ENCODE results near the gene NIPA2. TPM values are rescaled to one million over a fixed set of nuclear protein-coding genes. Genes with fewer than 3 reads are reported as not detected.

The NIPA2 gene
- total RNA-seq, 4 donors from 2014 or later = 14.7 to 78.6 (median 50.4) TPM

DNA sequence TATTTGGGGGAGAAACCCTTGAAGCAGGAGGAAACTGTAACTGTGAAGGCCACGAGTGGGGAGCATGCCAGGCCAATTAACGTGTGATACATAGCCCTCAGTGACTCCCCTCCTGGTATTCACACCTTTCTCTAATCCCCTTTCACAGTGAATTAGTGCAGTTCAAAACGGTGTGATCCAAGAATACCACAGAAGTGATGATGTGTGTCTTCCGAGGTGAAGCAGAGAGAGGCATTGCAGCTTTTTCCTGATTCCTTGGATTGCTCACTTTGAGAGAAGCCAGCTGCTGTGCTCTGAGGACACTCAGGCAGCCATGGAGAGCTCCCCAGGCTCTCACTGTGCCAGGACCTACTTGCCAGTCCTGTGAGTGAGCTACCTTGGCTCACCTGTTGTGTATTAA, 17.3 kb downstream of the NIPA2 start:
- 76% methylated on average over 4 of the region's 4 CpGs; no CpG with 5 or more reads in 1 of the 2 donors for WGBS, 2 donors (ENCODE audit: low coverage in 1 of 2)
- no peaks in the 10 kb centered on the region for H3K27me3 ChIP-seq
- no peak overlapping the region for H3K27ac ChIP-seq
- intact Hi-C loops (cut with DNase I; ENCODE audit: low total_unique reads) (no loop called here), in situ Hi-C loops (cut with MboI; ENCODE audit: low pct_ligation_motif_present in 1 of 4, low pct_unique_long_range_greater_than_20kb in 1 of 4, low sequenced_read_pairs in 3 of 4) (no loop called here)
- no peak overlapping the region for H3K4me3 ChIP-seq
- DNase-seq = no peak
- TF ChIP-seq POLR2A (IDR thresholded peaks at IDR 0.05) (no peak), POLR2AphosphoS5 (IDR thresholded peaks at IDR 0.05) (no peak), EP300 (IDR thresholded peaks at IDR 0.05; ENCODE audit: low read depth) (no peak)
- TF ChIP-seq, protein P1, sequence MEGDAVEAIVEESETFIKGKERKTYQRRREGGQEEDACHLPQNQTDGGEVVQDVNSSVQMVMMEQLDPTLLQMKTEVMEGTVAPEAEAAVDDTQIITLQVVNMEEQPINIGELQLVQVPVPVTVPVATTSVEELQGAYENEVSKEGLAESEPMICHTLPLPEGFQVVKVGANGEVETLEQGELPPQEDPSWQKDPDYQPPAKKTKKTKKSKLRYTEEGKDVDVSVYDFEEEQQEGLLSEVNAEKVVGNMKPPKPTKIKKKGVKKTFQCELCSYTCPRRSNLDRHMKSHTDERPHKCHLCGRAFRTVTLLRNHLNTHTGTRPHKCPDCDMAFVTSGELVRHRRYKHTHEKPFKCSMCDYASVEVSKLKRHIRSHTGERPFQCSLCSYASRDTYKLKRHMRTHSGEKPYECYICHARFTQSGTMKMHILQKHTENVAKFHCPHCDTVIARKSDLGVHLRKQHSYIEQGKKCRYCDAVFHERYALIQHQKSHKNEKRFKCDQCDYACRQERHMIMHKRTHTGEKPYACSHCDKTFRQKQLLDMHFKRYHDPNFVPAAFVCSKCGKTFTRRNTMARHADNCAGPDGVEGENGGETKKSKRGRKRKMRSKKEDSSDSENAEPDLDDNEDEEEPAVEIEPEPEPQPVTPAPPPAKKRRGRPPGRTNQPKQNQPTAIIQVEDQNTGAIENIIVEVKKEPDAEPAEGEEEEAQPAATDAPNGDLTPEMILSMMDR (IDR thresholded peaks at IDR 0.05) = no peak
- peaks cover 0 to 78% (median 20%) of the 10 kb centered on the region in 4 donors for H3K36me3 ChIP-seq
- peaks cover 0 to 5% (median 0%) of the 10 kb centered on the region in 4 donors for H3K4me1 ChIP-seq
- H3K9me3 ChIP-seq = no peaks in the 10 kb centered on the region

DNA sequence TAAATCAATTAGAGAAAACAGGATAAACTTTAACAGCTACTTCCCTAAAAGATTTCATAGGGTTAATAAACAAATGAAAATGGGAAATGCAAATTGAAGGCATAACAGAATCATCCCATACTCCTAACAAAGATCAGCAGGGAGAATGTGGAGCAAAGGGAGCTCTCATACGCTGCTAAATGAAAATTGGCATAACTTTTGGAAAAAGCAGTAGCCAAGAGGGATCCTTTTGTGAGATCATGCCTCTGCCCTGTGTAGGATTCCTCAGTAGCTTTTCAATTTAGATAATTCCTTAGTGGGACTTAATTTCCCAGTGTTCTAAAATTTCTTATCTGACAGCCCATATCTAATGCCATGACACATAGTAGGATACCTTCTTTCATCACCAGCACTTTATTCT, 18.2 kb downstream of the NIPA2 start:
- TF ChIP-seq, protein P1 (IDR thresholded peaks at IDR 0.05) = no peak
- TF ChIP-seq POLR2A (IDR thresholded peaks at IDR 0.05) (no peak), POLR2AphosphoS5 (IDR thresholded peaks at IDR 0.05) (no peak), EP300 (IDR thresholded peaks at IDR 0.05; ENCODE audit: low read depth) (no peak)
- no peak for DNase-seq
- Histone ChIP-seq H3K4me1 (peaks cover 0 to 5% (median 0%) of the 10 kb centered on the region in 4 donors), H3K27me3 (no peaks in the 10 kb centered on the region), H3K9me3 (no peaks in the 10 kb centered on the region), H3K36me3 (peaks cover 0 to 77% (median 22%) of the 10 kb centered on the region in 4 donors), H3K27ac (no peak overlapping the region), H3K4me3 (no peak overlapping the region)
- intact Hi-C loops (cut with DNase I; ENCODE audit: low total_unique reads) (no loop called here), in situ Hi-C loops (cut with MboI; ENCODE audit: low pct_ligation_motif_present in 1 of 4, low pct_unique_long_range_greater_than_20kb in 1 of 4, low sequenced_read_pairs in 3 of 4) (no loop called here)
- WGBS, 2 donors (ENCODE audit: low coverage in 1 of 2) = 88% methylated on average over 1 of the region's 1 CpG; no CpG with 5 or more reads in 1 of the 2 donors

DNA sequence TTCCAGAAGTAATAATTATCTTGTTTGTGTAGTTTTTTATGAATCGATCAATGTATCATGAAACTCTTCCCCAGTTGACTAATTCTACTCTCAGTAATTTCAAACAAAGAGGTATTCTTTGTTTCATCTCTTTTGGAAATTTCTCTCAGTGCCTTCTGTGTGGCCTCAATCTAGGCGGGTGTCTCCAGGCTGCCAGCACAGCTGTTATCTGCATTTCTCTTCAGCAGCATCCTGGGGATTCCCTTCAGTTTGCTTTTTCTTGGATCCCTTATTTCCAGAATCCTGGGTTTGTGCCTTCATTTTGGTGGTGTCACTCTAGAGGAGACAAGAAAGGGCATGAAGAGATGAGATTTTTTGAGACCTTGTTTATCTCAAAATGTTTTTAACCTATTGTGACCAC, 22.7 kb downstream of the NIPA2 start:
- Histone ChIP-seq H3K9me3 (no peaks in the 10 kb centered on the region), H3K27me3 (no peaks in the 10 kb centered on the region), H3K4me3 (no peak overlapping the region), H3K36me3 (peaks cover 0 to 58% (median 11%) of the 10 kb centered on the region in 4 donors), H3K27ac (no peak overlapping the region), H3K4me1 (peaks cover 0 to 5% (median 0%) of the 10 kb centered on the region in 4 donors)
- intact Hi-C loops (cut with DNase I; ENCODE audit: low total_unique reads) = no loop called here
- WGBS, 2 donors (ENCODE audit: low coverage in 1 of 2) = 82 to 89% methylated on average over 1 to 2 of the region's 2 CpGs
- no peak for TF ChIP-seq EP300 (IDR thresholded peaks at IDR 0.05; ENCODE audit: low read depth)
- TF ChIP-seq POLR2AphosphoS5 (IDR thresholded peaks at IDR 0.05) = no peak
- TF ChIP-seq, protein P1 (IDR thresholded peaks at IDR 0.05) = no peak
- DNase-seq = no peak
- in situ Hi-C loops (cut with MboI; ENCODE audit: low pct_ligation_motif_present in 1 of 4, low pct_unique_long_range_greater_than_20kb in 1 of 4, low sequenced_read_pairs in 3 of 4) = no loop called here

DNA sequence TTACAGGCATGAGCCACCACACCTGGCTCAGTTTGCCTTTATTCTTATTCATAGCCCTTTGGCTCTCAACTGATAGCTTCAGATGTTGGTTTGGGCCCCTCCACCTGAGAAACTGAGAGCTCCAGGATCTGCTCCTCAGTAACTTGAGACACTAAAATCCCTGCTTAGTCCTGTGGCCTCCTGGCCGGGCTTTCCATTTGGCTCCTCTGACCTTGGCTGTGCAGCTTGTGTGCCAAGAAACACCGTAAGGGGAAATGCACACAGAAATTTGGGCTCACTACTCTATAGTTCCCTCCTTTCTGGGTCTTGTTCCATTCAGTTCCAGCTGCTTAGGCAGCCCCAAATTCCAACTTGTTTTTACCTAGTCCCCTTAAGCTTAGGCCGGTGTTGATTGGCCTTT, 24.9 kb downstream of the NIPA2 start:
- 91% methylated on average over 3 of the region's 3 CpGs; no CpG with 5 or more reads in 1 of the 2 donors for WGBS, 2 donors (ENCODE audit: low coverage in 1 of 2)
- no peak for TF ChIP-seq POLR2AphosphoS5 (IDR thresholded peaks at IDR 0.05)
- TF ChIP-seq POLR2A (IDR thresholded peaks at IDR 0.05) = no peak
- TF ChIP-seq EP300 (IDR thresholded peaks at IDR 0.05; ENCODE audit: low read depth) = no peak
- TF ChIP-seq, protein P1 (IDR thresholded peaks at IDR 0.05) = no peak
- no peak for DNase-seq
- Histone ChIP-seq H3K4me3 (no peak overlapping the region), H3K36me3 (peaks cover 0 to 64% (median 17%) of the 10 kb centered on the region in 4 donors), H3K9me3 (no peaks in the 10 kb centered on the region), H3K27me3 (no peaks in the 10 kb centered on the region), H3K27ac (no peak overlapping the region), H3K4me1 (no peaks in the 10 kb centered on the region)
- intact Hi-C loops (cut with DNase I; ENCODE audit: low total_unique reads) (no loop called here), in situ Hi-C loops (cut with MboI; ENCODE audit: low pct_ligation_motif_present in 1 of 4, low pct_unique_long_range_greater_than_20kb in 1 of 4, low sequenced_read_pairs in 3 of 4) (no loop called here)

All from transverse colon (tissue), 4 donors.